GM23248 (cell line): Measurements from ENCODE around the gene ZMIZ1. TPM values are rescaled to one million over a fixed set of nuclear protein-coding genes. Genes with fewer than 3 reads are reported as not detected.

ENCODE experiments used
- DNase-seq: peaks from one replicate; pipeline ENCODE4 v3.0.0-alpha.2; 2015
- H2AFZ ChIP-seq: fragments of 200-600 bp; sonication (generic); 2 replicates; pipeline ENCODE4 v1.6.1; 2016; ENCODE audit warnings: antibody characterized with exemption
- H3F3A ChIP-seq: fragments of 200-600 bp; sonication (generic); 2 replicates; pipeline ENCODE4 v1.6.1; 2016; ENCODE audit warnings: mild to moderate bottlenecking, antibody characterized with exemption, mixed run types; ENCODE audit not compliant: insufficient read depth
- H3K27ac ChIP-seq: fragments of 200-600 bp; sonication (generic); 2 replicates; pipeline ENCODE4 v1.5.1; 2016; ENCODE audit warnings: mild to moderate bottlenecking
- H3K27me3 ChIP-seq: fragments of 200-600 bp; sonication (generic); replicated peaks from 2 replicates; pipeline ENCODE4 v1.6.1; 2016; ENCODE audit warnings: mild to moderate bottlenecking; ENCODE audit not compliant: insufficient read depth
- H3K36me3 ChIP-seq: fragments of 200-600 bp; sonication (generic); 2 replicates; pipeline ENCODE4 v1.6.1; 2016; ENCODE audit warnings: low read depth, mild to moderate bottlenecking
- H3K4me1 ChIP-seq: fragments of 200-600 bp; sonication (generic); 2 replicates; pipeline ENCODE4 v1.6.1; 2016; ENCODE audit warnings: mild to moderate bottlenecking; ENCODE audit not compliant: insufficient read depth
- H3K4me2 ChIP-seq: fragments of 200-600 bp; sonication (generic); one replicate; pipeline ENCODE4 v1.6.1; 2016; ENCODE audit warnings: mild to moderate bottlenecking; ENCODE audit not compliant: unreplicated experiment
- H3K4me3 ChIP-seq: fragments of 200-600 bp; sonication (generic); 2 replicates; pipeline ENCODE4 v1.5.1; 2016; ENCODE audit warnings: mild to moderate bottlenecking
- H3K79me2 ChIP-seq: fragments of 200-600 bp; sonication (generic); 2 replicates; pipeline ENCODE4 v1.6.1; 2016; ENCODE audit warnings: mild to moderate bottlenecking; ENCODE audit not compliant: insufficient read depth
- H3K9ac ChIP-seq: fragments of 200-600 bp; sonication (generic); 2 replicates; pipeline ENCODE4 v1.6.1; 2016; ENCODE audit warnings: mild to moderate bottlenecking
- H3K9me2 ChIP-seq: fragments of 200-600 bp; sonication (generic); 2 replicates; pipeline ENCODE4 v1.6.1; 2016; ENCODE audit warnings: mixed run types, mild to moderate bottlenecking, moderate library complexity; ENCODE audit not compliant: insufficient read depth
- H3K9me3 ChIP-seq: fragments of 200-600 bp; sonication (generic); one replicate; pipeline ENCODE4 v1.6.1; 2017; ENCODE audit warnings: low read depth
- H4K20me1 ChIP-seq: fragments of 200-600 bp; sonication (generic); 2 replicates; pipeline ENCODE4 v1.6.0; 2016; ENCODE audit not compliant: insufficient read depth
- EZH2 ChIP-seq: fragments of 200-600 bp; sonication (generic); IDR thresholded peaks from 2 replicates; pipeline ENCODE4 v1.6.1; 2018; ENCODE audit warnings: antibody characterized with exemption, mild to moderate bottlenecking; ENCODE audit not compliant: insufficient read depth, poor library complexity, severe bottlenecking
- EZH2phosphoT487 ChIP-seq: fragments of 200-600 bp; sonication (generic); IDR thresholded peaks from 2 replicates; pipeline ENCODE4 v1.6.1; 2018; ENCODE audit warnings: antibody characterized with exemption, moderate library complexity, mild to moderate bottlenecking, low read depth; ENCODE audit not compliant: insufficient read depth
- WGBS, 2 experiments: methylation state at CpG; one replicate each; pipeline ENCODE4 v1.1.6; 2015 to 2017; ENCODE audit warnings: low lambda C conversion rate in 2 of 2, low coverage in 1 of 2; ENCODE audit errors: missing lambda C conversion rate in 2 of 2; 5-methylcytosine and 5-hydroxymethylcytosine counted together
- in situ Hi-C: fragments of 300-500 bp; cut with MboI; formaldehyde crosslinking; loops from 2 replicates; pipeline ENCODE4 v1.15.0; 2020
- polyA plus RNA-seq: library from polyadenylated mRNA; unstranded; fragments of >200 nt; fragmentation: Nextera tagmentation; extraction: Ambion mirVana; gene quantifications from 2 replicates; pipeline ENCODE4 v1.2.1, GENCODE V29; 2016
- total RNA-seq: library from RNA; depleted of rRNA; stranded (reverse); fragments of >200 nt; shearing (Covaris generic); gene quantifications from 2 replicates; pipeline ENCODE4 v1.2.3, GENCODE V29; 2014

Gene ZMIZ1
- total and polyA plus RNA-seq, 2 experiments from 2014 or later, result 21.9 to 28.4 TPM

DNA sequence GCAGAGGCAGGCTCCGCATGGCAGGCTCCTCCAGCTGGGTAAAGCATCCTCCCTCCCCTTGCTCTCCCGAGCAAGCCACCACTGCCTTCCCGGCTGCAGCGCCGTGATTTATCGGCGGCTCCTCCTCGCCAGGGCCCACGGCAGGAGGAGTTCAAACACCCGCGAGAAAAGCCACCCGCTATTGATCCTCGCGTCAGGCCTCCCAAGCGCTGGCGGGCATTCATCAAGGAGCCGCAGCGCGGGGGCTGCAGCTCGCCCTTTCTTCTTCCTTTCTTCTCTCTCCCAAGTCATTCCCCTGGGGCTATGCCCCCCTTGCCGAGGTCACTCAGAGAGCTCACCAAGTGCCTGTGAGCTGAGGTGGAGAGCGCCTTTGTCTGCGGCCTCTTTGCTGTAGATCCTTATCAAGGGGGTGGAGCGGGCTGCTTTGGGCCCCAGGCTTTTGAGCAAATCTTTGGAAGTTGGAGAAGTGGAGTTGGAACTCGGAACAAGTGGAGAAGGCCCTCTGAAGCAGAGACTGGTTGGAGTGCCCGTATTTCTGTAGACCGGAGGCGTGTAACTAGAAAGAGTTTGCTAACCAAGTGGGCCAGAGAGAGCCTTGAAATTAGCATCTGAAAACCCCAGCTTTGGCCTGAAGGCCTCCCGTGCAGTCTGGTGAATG is 171.3 kb downstream of the ZMIZ1 start:
- H3K4me2 ChIP-seq, result no peak overlapping the region
- no peak overlapping the region for H3K4me3 ChIP-seq
- H3K36me3 ChIP-seq, result no peaks in the 10 kb centered on the region; the same call in 1 of the 2 replicates
- no peak overlapping the region for H3K27ac ChIP-seq
- H3K9ac ChIP-seq, result no peak overlapping the region
- H3K79me2 ChIP-seq, result peaks cover 49% of the 10 kb centered on the region
- WGBS, 2 experiments, result 93 to 96% methylated on average over 25 to 29 of the region's 29 CpGs
- no peak overlapping the region for H2AFZ ChIP-seq
- no peaks in the 10 kb centered on the region for H4K20me1 ChIP-seq
- peaks cover 34% of the 10 kb centered on the region for H3K4me1 ChIP-seq
- no peaks in the 10 kb centered on the region for H3K9me2 ChIP-seq
- no peak for DNase-seq
- peaks cover 49% of the 10 kb centered on the region for H3F3A ChIP-seq
- H3K27me3 ChIP-seq, result no peaks in the 10 kb centered on the region
- H3K9me3 ChIP-seq, result no peaks in the 10 kb centered on the region
- TF ChIP-seq EZH2 (no peak), EZH2phosphoT487 (no peak)
- in situ Hi-C loops, result no loop called here

GRCh38 chr10:79241629-79241989 is 172.8 kb downstream of the ZMIZ1 start:
- peaks cover 55% of the 10 kb centered on the region for H3F3A ChIP-seq
- H3K27ac ChIP-seq, result peak overlapping the region; percentile 62
- H2AFZ ChIP-seq, result no peak overlapping the region
- 69 to 77% methylated on average over 5 of the region's 5 CpGs for WGBS, 2 experiments
- H4K20me1 ChIP-seq, result no peaks in the 10 kb centered on the region
- no peak for DNase-seq
- H3K4me1 ChIP-seq, result peaks cover 50% of the 10 kb centered on the region
- H3K36me3 ChIP-seq, result no peaks in the 10 kb centered on the region; the same call in 1 of the 2 replicates
- no peak for TF ChIP-seq EZH2
- TF ChIP-seq EZH2phosphoT487, result no peak
- H3K9me2 ChIP-seq, result no peaks in the 10 kb centered on the region
- in situ Hi-C loops, result no loop called here
- H3K79me2 ChIP-seq, result peaks cover 63% of the 10 kb centered on the region
- peak overlapping the region; percentile 64 for H3K4me3 ChIP-seq
- no peaks in the 10 kb centered on the region for H3K27me3 ChIP-seq
- peak overlapping the region; percentile 78 for H3K9ac ChIP-seq
- H3K9me3 ChIP-seq, result no peaks in the 10 kb centered on the region
- H3K4me2 ChIP-seq, result peak overlapping the region; percentile 65

DNA sequence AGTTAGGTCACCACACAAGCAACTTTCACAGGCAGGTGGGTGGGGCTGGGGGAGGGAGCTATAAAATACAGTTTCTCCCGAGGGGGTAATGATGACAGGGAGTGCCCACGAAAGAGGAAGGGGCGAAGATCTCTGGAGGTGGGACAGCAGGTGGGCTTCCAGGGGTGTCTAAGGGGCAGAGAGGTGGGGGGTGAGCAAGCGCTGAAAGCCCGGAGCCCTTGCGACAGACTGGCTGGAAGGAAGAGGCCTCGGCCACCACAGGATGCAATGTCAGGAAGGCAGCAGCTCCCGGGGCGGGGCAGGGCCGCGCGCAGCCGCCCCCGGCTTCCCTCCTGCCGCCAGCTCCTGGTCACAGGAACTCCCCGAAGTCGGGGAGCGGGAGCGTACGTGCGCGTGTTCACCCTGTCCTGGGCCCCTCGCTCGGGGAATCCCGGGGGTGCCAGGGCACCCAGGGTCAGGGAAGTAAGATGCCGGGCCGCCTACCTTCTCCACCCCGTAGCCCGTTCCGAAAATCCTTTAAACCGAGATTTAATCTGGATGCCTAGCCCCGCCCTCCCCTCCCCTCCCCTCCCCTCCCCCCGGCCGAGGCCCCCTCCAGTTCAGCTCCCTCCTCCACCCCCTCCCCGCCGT is 173.3 kb downstream of the ZMIZ1 start:
- DNase-seq, result peak; percentile 90
- H3K36me3 ChIP-seq, result no peaks in the 10 kb centered on the region
- H3K9ac ChIP-seq, result peak overlapping the region; percentile 78
- peak overlapping the region; percentile 70 for H3K4me2 ChIP-seq
- H3F3A ChIP-seq, result peaks cover 55% of the 10 kb centered on the region
- H3K9me3 ChIP-seq, result no peaks in the 10 kb centered on the region
- no peak for TF ChIP-seq EZH2
- TF ChIP-seq EZH2phosphoT487, result no peak
- H3K27me3 ChIP-seq, result no peaks in the 10 kb centered on the region
- H3K27ac ChIP-seq, result peak overlapping the region; percentile 62
- no peak overlapping the region for H2AFZ ChIP-seq
- in situ Hi-C loops, result no loop called here
- peaks cover 55% of the 10 kb centered on the region for H3K4me1 ChIP-seq
- no peaks in the 10 kb centered on the region for H4K20me1 ChIP-seq
- H3K9me2 ChIP-seq, result no peaks in the 10 kb centered on the region
- 1 to 2% methylated on average over 19 to 35 of the region's 36 CpGs for WGBS, 2 experiments
- H3K4me3 ChIP-seq, result peak overlapping the region; percentile 64
- H3K79me2 ChIP-seq, result peaks cover 63% of the 10 kb centered on the region

GRCh38 chr10:79242620-79243152 is 173.9 kb downstream of the ZMIZ1 start:
- Histone ChIP-seq H3K27me3 (no peaks in the 10 kb centered on the region), H3K36me3 (no peaks in the 10 kb centered on the region), H4K20me1 (no peaks in the 10 kb centered on the region), H3K9me3 (no peaks in the 10 kb centered on the region), H3K9ac (peak overlapping the region; percentile 78), H3F3A (peaks cover 52% of the 10 kb centered on the region), H3K27ac (peak overlapping the region; percentile 62), H2AFZ (no peak overlapping the region), H3K79me2 (peaks cover 63% of the 10 kb centered on the region), H3K4me1 (peaks cover 57% of the 10 kb centered on the region), H3K4me2 (peak overlapping the region; percentile 70), H3K4me3 (peak overlapping the region; percentile 64), H3K9me2 (no peaks in the 10 kb centered on the region)
- peak; percentile 95 for DNase-seq
- WGBS, 2 experiments, result 0% methylated on average over 28 to 38 of the region's 60 CpGs
- TF ChIP-seq EZH2 (no peak), EZH2phosphoT487 (no peak)
- in situ Hi-C loops, result no loop called here
